ENCODE measurements around the gene CORO7.

DNA sequence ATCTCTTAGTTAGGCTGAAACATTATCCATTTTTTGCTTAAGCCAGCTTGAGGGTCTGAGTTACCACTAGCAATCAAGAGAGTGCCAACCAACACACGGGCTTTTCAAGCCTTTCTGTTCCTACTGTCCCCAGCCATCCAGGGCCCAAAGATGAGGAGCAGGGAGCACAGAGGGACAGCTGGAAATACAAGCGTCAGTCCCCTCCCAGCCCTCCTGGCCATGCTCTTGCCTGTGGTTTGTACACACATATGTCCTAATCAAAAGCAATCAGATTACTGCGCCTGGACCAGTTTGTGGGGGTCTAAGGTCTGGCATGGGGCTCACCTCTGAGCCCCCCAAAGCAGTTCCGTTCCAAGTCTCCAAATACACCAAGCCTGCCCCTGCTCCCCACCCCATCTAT, 3.5 kb downstream of the CORO7 start:
- TF ChIP-seq CTCF (IDR thresholded peaks at IDR 0.05), result no peak
- TF ChIP-seq EZH2 (IDR thresholded peaks at IDR 0.05; ENCODE audit: borderline replicate concordance, insufficient read depth, low read depth, low read length, poor library complexity, severe bottlenecking), result no peak
